ENCODE results near the gene URAD.
"Not testable (repeated sequence)": the region's sequence is repeated elsewhere in the genome, so short reads cannot be mapped to it uniquely, and the experiment has no call there.

URAD gene, protein sequence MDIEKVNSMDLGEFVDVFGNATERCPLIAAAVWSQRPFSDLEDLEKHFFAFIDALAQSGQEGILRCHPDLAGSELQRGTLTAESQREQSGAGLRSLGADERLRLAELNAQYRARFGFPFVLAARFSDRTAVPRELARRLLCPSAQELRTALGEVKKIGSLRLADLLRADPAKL

GRCh38 chr13:27988520-27988919 is at the start of gene URAD:
TSS of gene URAD (minus strand) at chr13:27988693. CDS start at chr13:27988637, 56 bp downstream.
- DNase-seq (ENCODE audit: low read depth in 2 of 2): no peak

- no peak for DNase-seq (ENCODE audit: low read depth in 2 of 2)
These were observed 48.9 kb upstream of the URAD start for GRCh38 chr13:28037399-28037798.

DNA sequence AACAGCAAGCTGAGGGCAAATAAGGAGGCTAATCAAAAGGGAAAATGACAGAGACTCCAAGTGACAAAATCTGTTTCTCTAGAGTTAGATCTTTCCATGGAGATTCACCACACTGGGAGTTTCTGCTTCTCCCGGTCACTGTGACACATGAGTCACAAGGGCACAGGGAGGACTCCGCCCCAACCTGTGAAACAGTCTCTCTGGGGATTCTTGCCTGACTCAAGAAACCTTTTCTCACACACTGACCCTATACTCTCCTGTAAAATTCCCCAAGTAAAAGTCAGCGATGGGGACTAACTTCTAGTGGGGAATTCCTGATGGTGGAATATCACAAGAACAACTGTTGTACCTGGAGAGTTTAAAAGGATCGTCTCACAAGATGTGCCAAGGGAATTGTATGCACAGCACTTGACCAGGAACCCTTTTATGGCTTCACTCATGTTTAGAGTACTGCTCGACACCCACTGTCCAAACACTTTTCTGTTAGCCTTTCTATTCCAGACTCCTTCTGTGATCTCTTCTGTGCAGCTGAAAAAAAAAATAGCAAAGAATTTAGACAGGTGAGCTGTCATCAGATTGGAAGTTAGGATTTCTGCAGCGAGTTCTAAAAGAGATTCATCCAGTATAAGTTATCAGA is 46.8 kb upstream of the URAD start:
- no peak for DNase-seq (ENCODE audit: low read depth in 2 of 2)

GRCh38 chr13:28033894-28034655 is 45.6 kb upstream of the URAD start:
- DNase-seq (ENCODE audit: low read depth in 2 of 2): no peak

GRCh38 chr13:28032438-28032837 is 43.9 kb upstream of the URAD start:
- DNase-seq (ENCODE audit: low read depth in 2 of 2): not testable (repeated sequence)

DNA sequence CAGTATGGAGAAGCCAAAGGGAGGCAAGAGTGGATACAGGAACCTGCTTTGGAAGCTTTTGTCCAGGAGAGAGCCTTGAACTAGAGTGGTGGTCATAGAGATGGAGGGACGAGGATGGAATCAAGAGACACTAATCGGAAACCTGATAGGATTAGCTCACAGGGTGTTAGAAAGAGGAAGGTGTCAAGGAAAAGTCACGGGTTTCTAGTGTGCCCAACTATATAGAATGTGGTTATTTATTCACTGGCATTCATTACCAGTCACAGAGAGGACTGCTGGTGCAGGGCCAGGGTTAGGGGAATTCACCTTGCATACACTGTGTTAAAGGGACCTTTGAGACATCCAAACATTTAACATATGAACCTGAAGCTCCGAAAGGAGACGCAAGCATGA is 43.4 kb upstream of the URAD start:
- DNase-seq (ENCODE audit: low read depth in 2 of 2): no peak

DNA sequence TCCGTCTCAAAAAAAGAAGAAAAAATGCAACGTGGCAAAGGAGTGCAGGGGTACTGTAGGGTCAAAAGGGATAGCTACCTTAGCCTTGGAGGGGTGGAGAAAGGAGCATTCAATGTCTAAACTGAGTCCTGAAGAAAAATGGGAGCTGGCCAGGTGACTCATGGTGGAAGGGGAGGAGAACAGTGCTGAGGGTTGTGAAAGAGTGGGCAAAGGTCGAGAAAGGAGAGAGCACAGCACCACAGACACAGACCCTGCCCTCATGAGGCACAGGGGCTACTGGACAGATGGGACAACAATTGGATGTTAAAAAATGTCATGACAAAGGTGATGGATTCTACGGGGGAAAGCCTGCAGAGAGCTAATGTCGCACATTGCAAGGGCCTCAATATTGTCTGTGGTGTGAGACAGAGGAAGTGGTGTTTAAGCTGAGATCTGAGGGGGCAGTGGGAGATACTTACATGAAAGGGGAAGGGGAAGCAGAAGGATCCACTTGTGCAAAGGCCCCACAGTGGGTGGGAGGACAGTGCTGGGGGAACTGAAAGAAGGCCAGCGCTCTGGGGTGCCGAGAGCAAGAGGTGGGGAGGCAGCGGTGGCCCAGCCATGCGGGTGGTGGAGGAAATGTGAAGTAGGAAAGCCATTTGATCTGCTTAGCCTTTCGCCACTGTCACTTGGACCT is 42.9 kb upstream of the URAD start:
- DNase-seq (ENCODE audit: low read depth in 2 of 2): no peak

GRCh38 chr13:28027607-28028364 is 39.3 kb upstream of the URAD start:
- no peak for DNase-seq (ENCODE audit: low read depth in 2 of 2)

DNA sequence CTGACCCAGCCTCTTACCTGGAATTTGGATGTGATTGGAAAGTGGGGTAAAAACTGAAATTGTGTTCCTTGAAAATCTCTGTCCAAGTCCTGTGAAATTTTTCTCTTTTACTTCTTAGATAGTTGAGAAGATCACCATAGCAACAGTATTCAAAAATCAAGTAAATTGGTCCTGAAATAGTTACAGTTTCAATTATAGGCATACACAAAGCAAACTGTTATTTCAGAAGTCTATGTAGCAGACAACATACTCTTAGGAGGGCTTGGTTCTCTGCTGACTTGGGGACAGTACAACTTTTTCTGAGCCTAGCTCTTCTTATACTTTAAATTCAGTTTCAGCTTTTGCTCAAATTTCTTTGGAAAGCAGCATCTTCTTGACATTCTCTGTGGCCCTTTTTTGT is 38.6 kb upstream of the URAD start:
- no peak for DNase-seq (ENCODE audit: low read depth in 2 of 2)

GRCh38 chr13:28026508-28026907 is 38.0 kb upstream of the URAD start:
- no peak for DNase-seq (ENCODE audit: low read depth in 2 of 2)

DNA sequence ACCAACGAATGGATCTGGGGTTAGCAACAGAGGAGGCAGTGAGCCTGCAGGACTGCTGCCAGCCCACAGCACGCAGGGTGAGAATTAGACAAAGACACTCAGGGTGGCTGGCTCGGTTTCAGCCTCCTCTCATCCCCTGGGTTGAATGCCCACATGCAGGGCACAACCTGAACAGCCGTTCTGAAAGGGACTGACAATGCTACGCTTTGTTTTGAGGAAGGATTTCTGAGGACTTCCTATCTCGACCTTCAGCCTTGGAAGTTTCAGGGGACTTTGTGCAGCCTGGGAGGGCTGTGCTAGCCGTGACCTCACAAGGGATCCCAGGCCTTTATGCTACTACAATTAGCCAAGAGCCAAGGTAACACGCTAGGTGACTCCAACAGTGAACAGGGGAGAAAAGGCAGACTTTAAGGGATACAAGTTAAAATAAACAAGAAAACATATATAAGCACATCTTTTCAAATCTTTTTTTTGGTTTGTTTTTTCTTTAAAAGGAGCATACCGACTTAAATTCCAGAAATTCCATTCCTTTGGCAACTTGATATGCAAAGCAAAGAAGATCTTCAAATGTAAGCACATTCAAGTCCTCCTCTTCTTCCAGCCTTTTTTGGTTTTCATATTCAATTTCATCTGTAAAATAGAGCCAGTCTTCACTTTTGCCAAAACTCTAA is 34.5 kb upstream of the URAD start:
- DNase-seq (ENCODE audit: low read depth in 2 of 2): no peak

- DNase-seq (ENCODE audit: low read depth in 2 of 2): no peak
These were observed 25.8 kb upstream of the URAD start for GRCh38 chr13:28014301-28014700.

DNA sequence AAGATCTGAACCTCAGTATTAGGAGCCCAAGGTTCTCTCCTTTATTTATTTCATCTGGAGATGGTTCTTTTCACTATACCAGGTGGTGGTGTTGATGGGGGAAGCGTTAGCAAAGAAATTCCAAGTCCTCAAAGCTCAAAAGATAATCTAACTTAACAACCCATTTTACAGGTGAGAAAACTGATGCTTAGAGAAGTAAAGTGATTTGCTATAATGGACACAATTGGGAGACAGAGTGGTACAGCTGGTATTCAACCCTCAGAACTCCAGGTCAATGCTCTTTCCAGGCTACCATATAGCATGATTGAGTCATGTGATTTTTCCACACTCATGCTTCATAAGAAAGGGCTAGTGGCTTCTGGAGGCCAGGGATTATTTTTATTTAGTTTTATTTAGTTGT is 25.0 kb upstream of the URAD start:
- no peak for DNase-seq (ENCODE audit: low read depth in 2 of 2)

GRCh38 chr13:28012896-28013295 is 24.4 kb upstream of the URAD start:
- DNase-seq (ENCODE audit: low read depth in 2 of 2): no peak

DNA sequence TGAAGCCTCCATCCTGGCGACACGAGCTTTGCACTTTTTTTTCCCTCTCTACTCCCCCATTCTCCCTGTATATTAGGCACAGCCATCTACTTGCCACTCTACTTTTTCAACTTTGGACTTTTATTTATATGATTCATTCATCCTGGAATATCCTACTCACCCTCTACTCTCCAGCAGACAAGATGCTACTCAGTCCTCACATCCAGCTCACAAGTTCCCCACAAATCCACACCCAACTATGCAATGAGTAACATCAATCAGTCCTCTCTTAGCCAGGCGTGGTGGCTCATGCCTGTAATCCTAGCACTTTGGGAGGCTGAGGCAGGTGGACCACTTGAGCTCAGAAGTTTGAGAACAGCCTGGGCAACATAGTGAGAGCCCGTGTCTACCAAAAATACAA is 23.9 kb upstream of the URAD start:
- DNase-seq (ENCODE audit: low read depth in 2 of 2): no peak

DNA sequence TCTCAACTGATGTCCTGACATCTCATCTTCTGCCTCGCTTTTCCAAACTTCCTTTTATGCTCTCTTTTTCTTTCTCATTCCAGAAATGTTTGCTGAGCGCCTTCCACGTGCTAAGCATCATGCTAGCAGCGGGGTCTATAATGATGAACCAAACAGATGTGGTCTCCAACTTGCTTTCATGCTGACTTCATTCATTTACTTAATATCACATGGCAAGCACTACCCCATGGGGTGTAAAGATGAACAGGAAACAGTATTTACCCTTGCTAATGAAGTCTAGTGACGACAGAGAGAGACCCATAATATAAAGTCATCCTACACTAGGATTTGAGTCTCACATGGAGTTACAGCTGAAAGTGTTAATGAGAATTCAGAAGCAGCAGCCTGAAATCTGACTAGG is 21.6 kb upstream of the URAD start:
- DNase-seq (ENCODE audit: low read depth in 2 of 2): no peak

DNA sequence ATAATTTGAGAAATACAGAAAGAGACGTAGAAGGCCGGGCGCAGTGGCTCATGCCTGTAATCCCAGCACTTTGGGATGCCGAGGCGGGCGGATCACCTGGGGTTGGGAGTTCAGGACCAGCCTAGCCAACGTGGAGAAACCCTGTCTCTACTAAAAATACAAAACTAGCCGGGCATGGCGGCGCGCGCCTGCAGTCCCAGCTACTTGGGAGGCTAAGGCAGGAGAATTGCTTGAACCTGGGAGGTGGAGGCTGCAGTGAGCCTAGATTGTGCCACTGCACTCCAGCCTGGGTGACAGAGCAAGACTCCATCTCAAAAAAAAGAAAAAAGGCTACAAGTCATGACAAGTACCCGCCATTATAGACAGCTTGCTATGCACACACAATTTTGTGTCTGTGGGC is 16.5 kb upstream of the URAD start:
- DNase-seq (ENCODE audit: low read depth in 2 of 2): not testable (repeated sequence)

DNA sequence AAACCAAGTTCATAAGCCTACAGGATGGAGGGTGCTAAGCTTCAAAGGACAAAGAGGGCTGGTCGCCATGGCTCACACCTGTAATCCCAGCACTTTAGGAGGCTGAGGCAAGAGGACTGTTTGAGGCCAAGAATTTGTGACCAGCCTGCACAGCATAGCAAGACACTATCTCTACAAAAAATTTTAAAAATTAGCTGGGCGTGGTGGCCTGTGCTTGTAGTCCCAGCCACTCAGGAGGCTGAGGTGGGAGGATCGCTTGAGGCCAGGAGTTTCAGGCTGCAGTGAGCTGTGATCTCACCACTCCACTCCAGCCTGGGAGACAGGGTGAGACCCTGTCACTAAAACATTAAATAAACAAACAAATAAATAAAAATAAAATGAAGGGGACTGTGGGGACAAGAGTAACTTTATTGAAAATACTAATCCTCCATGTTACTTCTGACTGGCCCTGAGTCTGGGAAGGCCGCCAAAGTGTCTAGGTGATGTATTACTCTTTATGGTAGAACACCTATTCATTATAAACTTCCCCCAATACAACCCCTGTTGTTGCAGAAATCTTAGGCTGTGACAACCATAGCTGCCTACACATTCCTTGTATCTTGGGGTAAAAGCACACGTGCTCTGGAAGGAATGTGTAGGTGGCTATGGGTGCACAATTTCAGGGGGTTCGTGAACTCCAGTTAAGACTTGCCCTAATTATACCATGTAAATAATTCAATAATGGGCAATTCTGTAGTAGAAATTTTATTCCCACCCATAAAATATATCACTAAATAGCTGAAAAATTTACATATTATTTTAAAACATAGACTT is 14.6 kb upstream of the URAD start:
- no peak for DNase-seq (ENCODE audit: low read depth in 2 of 2)

DNA sequence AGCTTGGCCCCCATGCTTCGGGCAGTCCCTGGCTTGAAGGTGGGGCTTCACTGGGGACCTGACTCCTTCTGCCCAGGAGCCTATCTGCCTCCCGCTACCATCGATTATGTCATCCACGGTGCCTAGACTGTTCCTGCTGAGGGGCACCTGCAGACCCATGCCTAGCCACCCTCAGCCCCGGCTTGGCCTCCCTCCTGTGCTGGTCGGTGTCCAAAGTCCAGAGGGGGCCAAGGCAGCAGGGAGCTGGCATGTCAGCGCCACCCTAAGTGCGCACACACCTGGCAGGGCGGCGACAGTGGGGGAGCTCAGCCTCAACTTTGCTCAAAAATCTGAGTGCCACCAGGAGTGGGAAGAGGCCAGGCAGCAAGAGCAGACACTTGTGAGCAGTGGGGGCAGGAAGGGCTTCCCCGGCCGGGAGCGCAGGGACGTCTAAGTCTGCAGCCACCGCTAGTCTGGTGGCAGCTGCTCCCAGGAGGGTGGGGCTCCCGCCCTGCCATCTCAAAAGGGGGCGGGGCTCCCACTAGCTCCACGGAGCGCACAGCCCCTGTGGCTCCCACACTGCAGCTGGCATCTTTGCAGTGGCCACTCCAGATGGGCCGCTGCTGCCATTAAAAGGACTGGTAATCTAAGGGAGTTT is 13.5 kb upstream of the URAD start:
- DNase-seq (ENCODE audit: low read depth in 2 of 2): no peak

DNA sequence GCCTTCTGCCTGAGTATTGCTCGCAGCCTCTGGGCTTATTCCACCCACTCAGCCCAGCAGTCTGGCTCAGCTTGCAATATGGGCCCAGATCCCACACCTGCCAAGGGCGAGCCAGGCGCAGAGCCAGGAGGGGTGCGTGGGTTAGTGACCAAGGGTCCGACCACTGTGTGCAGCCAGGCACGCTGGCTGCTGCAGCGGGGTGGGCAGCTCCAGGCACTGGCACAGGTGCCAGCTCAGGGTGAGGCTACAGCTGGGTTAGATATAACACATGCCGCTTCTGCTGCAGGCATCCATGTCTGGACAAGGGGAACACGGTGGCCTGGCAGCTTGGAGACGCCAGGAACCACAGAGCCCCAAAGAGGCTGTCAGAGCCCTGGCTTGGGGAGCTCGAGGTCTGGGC is 12.6 kb upstream of the URAD start:
- no peak for DNase-seq (ENCODE audit: low read depth in 2 of 2)

Data from activated CD8-positive, alpha-beta memory T cell treated with anti-CD3 and anti-CD28 coated beads for 4 hours (primary cell).